Small intestine (tissue), 7 donors: Measurements from ENCODE around the gene NKAPD1. TPM values are rescaled to one million over a fixed set of nuclear protein-coding genes. Genes with fewer than 3 reads are reported as not detected.
"Not testable (repeated sequence)": the region's sequence is repeated elsewhere in the genome, so short reads cannot be mapped to it uniquely, and the experiment has no call there.

Experiments
- DNase-seq, 2 donors: peaks; one replicate each; pipeline versions ENCODE4 v3.0.0 to v3.0.0-alpha.2; 2013
- FAIRE-seq: peaks from 2 replicates; lab custom pipeline; 2012; peaks lifted over from hg19 to GRCh38; lab: Jason Lieb, UNC
- H3K27ac ChIP-seq, 3 donors: one replicate each; pipeline ENCODE4 v1.5.1; 2013; ENCODE audit warnings: low read length in 2 of 3, mild to moderate bottlenecking in 2 of 3, control low read depth in 1 of 3, inconsistent platforms in 1 of 3, low read depth in 1 of 3, moderate library complexity in 1 of 3
- H3K27me3 ChIP-seq, 3 donors: one replicate each; pipeline ENCODE4 v1.6.1; 2013; ENCODE audit warnings: low read length in 3 of 3, inconsistent platforms in 1 of 3; ENCODE audit not compliant: control insufficient read depth in 3 of 3, insufficient read depth in 3 of 3
- H3K36me3 ChIP-seq, 3 donors: one replicate each; pipeline ENCODE4 v1.6.1; 2013; ENCODE audit warnings: low read length in 3 of 3, inconsistent platforms in 1 of 3, low read depth in 1 of 3, mild to moderate bottlenecking in 1 of 3, moderate library complexity in 1 of 3; ENCODE audit not compliant: control insufficient read depth in 3 of 3, insufficient read depth in 2 of 3
- H3K4me1 ChIP-seq, 3 donors: one replicate each; pipeline ENCODE4 v1.6.1; 2013; ENCODE audit warnings: low read length in 2 of 3, inconsistent platforms in 1 of 3, low read depth in 1 of 3, mild to moderate bottlenecking in 1 of 3, moderate library complexity in 1 of 3; ENCODE audit not compliant: control insufficient read depth in 3 of 3, insufficient read depth in 2 of 3
- H3K4me3 ChIP-seq, 3 donors: one replicate each; pipeline ENCODE4 v1.5.1; 2013; ENCODE audit warnings: low read length in 3 of 3, control low read depth in 1 of 3, inconsistent platforms in 1 of 3, low read depth in 1 of 3, mild to moderate bottlenecking in 1 of 3, moderate library complexity in 1 of 3
- H3K9me3 ChIP-seq, 2 donors: one replicate each; pipeline ENCODE4 v1.6.1; 2013; ENCODE audit warnings: low read depth in 1 of 2, low read length in 1 of 2; ENCODE audit not compliant: control insufficient read depth in 2 of 2, insufficient read depth in 1 of 2
- WGBS, 3 donors: extraction: QIAGEN DNeasy Blood & Tissue Kit; methylation state at CpG; one replicate each; pipeline ENCODE4 v1.1.7; 2013; 5-methylcytosine and 5-hydroxymethylcytosine counted together
- polyA plus RNA-seq, 4 donors: library from polyadenylated mRNA; stranded (reverse) in 3 of 4; unstranded in 1 of 4; fragments of 200-250 nt in 3 of 4; fragments of 120-200 nt in 1 of 4; gene quantifications; one replicate each; pipeline versions ENCODE4 v1.2.1 to v1.2.3, GENCODE V29; 2013
- donor health status: healthy with polysubstance abuse.
- donor health status: control.
- donor health status: control.
- donor health status: Bipolar disorder and iron deficiency.
- donor health status: healthy.

The NKAPD1 gene
- polyA plus RNA-seq, 4 donors, result 8.3 to 26.4 (median 12.7) TPM

DNA sequence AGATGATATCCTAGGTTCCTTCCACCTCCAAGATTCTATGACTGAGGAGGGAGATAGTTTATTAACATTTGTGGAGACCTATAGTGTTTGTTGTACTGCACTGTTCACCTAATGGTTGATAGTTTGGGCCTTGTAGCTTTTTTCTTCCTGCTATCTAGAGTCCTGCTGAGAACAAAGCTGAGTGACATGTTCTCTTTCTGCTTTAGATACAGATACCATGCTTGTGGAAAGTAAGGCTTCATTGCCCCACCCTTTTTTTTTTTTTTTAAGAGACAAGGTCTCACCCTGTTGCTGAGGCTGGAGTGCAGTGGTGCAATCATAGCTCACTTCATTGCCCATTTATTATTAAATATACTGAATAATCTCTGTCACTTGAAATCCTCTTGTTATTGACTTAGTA is 36.6 kb upstream of the NKAPD1 start:
- peaks cover 5 to 20% (median 6%) of the 10 kb centered on the region in 3 donors for H3K36me3 ChIP-seq
- FAIRE-seq, result no peak
- H3K4me1 ChIP-seq, result no peaks in the 10 kb centered on the region

DNA sequence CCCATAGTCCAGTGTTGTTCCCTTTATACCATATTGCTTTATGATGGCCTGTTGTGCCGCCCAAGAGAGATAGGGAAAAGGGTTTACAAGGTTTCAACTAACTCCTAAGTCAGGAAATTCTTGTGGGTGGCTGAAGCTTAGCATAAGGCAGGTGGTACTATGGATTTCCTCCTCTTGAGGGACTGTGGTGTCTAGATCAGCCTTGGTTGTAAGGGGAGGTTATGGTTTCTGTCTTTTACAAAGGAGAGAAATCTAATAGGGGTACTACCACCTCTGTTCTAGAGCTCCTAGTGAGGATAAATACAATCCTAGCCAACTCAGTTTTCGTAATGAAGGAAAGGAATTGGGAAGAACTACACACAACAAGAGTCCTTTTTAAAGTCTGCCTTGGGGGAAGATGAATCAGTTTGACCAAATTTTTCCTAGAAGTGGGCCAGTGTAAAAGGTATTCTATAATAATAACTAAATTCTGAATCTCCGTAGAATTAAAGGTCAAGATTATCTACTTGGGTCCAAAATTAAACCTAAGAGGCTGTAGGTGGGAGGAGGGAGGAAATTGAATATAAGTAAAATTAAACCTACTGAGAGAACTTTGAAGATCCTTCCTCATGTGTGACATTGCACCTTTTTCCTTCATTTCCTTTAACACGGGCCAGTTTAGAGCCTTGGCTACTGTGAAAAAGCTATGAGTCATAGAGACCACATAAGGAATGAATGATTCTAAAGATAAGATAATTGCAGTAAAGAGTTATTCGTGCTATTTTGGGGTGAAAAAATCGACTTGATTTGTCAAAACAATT is 31.7 kb upstream of the NKAPD1 start:
- no peaks in the 10 kb centered on the region for H3K4me1 ChIP-seq
- WGBS, 3 donors, result 53 to 59% (median 55%) methylated on average over 6 of the region's 6 CpGs
- peaks cover 7 to 24% (median 8%) of the 10 kb centered on the region in 3 donors for H3K36me3 ChIP-seq

More for the DNA sequence above, 36.6 kb upstream of the NKAPD1 start:
- DNase-seq, result no peak
- Histone ChIP-seq H3K4me3 (no peak overlapping the region), H3K27me3 (no peaks in the 10 kb centered on the region), H3K9me3 (no peaks in the 10 kb centered on the region), H3K27ac (no peak overlapping the region)

DNA sequence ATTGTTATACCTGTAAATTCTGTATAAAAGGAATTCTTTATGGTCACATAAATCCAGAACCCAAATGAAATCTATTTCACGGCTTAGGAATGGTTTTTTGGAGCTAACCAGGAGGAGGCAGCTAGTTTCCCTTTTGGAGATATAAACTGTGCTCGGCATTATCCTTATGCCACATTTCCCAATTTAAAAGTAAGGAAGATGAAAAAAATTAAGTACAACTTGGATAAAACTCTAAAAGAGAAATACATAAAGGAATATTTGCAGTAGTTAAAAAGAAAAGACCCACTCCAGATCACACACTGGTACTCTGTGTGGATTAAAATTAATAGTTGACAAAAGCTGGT is 31.2 kb upstream of the NKAPD1 start:
- FAIRE-seq (no peak), DNase-seq (no peak)
- Histone ChIP-seq H3K4me1 (no peaks in the 10 kb centered on the region), H3K36me3 (peaks cover 5 to 24% (median 6%) of the 10 kb centered on the region in 3 donors), H3K27ac (no peak overlapping the region), H3K9me3 (no peaks in the 10 kb centered on the region), H3K4me3 (no peak overlapping the region), H3K27me3 (no peaks in the 10 kb centered on the region)
- WGBS, 3 donors, result 94 to 96% (median 94%) methylated on average over 2 of the region's 2 CpGs

More for the DNA sequence above, 31.7 kb upstream of the NKAPD1 start:
- Histone ChIP-seq H3K4me3 (no peak overlapping the region), H3K9me3 (no peaks in the 10 kb centered on the region), H3K27ac (no peak overlapping the region), H3K27me3 (no peaks in the 10 kb centered on the region)
- DNase-seq (no peak), FAIRE-seq (no peak)

DNA sequence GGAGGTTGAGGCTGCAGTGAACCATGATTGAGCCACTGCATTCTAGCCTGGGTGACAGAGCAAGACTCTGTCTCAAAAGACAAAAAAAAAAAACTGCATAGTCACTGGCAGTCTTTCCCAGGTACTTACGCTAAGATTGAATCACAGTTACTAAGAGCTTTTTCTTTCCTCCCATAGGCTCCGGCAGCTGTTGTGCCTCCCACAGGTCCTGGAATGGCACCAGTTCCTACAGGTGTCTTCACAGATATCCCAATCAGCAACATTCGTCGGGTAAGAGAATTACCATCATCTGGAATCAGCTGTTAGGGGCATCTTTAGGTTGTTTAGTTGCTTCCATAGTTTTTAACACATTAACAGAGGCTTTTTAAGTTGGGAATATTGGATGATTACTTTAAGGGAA is 29.1 kb upstream of the NKAPD1 start:
- FAIRE-seq, result no peak
- no peak for DNase-seq
- H3K36me3 ChIP-seq, result peaks cover 6 to 21% (median 7%) of the 10 kb centered on the region in 3 donors
- no peak overlapping the region for H3K4me3 ChIP-seq
- H3K9me3 ChIP-seq, result no peaks in the 10 kb centered on the region
- H3K27ac ChIP-seq, result no peak overlapping the region
- no peaks in the 10 kb centered on the region for H3K27me3 ChIP-seq
- 93 to 99% (median 96%) methylated on average over 4 of the region's 4 CpGs for WGBS, 3 donors
- H3K4me1 ChIP-seq, result no peaks in the 10 kb centered on the region

DNA sequence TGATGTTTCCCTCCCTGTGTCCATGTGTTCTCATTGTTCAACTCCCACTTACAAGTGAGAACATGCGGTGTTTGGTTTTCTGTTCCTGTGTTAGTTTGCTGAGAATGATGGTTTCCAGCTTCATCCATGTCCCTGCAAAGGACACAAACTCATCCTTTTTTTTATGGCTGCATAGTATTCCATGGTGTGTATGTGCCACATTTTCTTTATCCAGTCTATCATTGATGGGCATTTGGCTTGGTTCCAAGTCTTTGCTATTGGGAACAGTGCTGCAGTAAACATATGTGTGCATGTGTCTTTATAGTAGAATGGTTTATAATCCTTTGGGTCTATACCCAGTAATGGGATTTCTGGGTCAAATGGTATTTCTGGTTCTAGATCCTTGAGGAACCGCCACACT is 27.5 kb upstream of the NKAPD1 start:
- 96 to 100% (median 100%) methylated on average over 2 of the region's 2 CpGs for WGBS, 3 donors
- not testable (repeated sequence) for FAIRE-seq, H3K9me3 ChIP-seq, H3K27ac ChIP-seq, H3K27me3 ChIP-seq, H3K4me1 ChIP-seq, H3K4me3 ChIP-seq, DNase-seq
- peaks cover 7 to 21% (median 8%) of the 10 kb centered on the region in 3 donors for H3K36me3 ChIP-seq

DNA sequence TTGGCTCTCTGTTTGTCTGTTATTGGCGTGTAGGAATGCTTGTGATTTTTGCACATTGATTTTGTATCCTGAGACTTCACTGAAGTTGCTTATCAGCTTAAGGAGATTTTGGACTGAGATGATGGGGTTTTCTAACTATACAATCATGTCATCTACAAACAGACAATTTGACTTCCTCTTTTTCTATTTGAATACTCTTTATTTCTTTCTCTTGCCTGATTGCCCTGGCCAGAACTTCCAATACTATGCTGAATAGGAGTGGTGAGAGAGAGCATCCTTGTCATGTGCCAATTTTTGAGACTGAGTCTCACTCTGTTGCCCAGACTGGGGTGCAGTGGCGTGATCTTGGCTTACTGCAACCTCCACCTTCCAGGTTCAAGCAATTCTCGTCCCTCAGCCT is 25.8 kb upstream of the NKAPD1 start:
- not testable (repeated sequence) for DNase-seq
- H3K36me3 ChIP-seq, result peaks cover 12 to 30% (median 15%) of the 10 kb centered on the region in 3 donors

DNA sequence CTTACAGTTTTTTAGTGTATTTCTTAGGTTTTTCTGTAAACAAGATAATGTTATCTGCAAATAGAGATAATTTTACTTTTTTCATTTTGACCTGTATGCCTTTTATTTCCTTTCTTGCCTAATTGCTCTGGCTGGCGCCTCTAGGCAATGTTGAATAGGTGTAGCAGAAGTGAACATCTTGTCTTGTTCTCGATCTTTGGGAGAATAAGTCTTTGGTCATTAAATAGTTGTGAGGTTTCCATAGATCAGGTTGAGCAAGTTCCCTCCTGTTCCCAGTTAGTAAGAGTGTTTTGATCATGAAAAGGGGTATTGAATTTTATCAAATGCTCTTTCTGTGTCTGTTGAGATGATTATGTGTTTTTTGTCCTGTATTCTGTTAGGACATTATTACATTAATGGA is 24.3 kb upstream of the NKAPD1 start:
- FAIRE-seq (no peak), DNase-seq (no peak)
- peaks cover 12 to 30% (median 13%) of the 10 kb centered on the region in 3 donors for H3K36me3 ChIP-seq
- no peaks in the 10 kb centered on the region for H3K9me3 ChIP-seq
- H3K27ac ChIP-seq, result no peak overlapping the region
- WGBS, 3 donors, result 48 to 50% (median 49%) methylated on average over 2 of the region's 2 CpGs
- H3K4me1 ChIP-seq, result no peaks in the 10 kb centered on the region
- H3K27me3 ChIP-seq, result no peaks in the 10 kb centered on the region
- H3K4me3 ChIP-seq, result no peak overlapping the region

More for the DNA sequence above, 25.8 kb upstream of the NKAPD1 start:
- not testable (repeated sequence) for H3K27ac ChIP-seq, H3K4me3 ChIP-seq, FAIRE-seq, H3K27me3 ChIP-seq, H3K9me3 ChIP-seq, H3K4me1 ChIP-seq
- 95 to 99% (median 98%) methylated on average over 3 of the region's 3 CpGs for WGBS, 3 donors

DNA sequence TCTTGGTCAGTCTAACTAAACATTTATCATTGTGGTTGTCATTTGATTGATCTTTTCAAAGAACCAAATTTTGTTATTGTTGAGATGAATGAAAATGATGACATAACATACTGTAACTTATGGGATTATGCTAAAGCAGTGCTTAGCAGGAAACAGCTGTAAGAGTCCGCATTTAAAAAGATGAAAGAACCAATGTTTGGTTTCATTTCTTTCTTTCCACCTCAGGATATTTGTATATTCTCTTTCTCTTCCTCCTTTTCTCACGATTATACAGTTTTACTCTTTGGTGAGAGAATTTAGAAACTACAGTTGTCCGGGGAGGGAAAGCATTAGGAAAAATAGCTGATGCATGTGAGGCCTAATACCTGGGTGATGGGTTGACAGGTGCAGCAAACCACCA is 23.4 kb upstream of the NKAPD1 start:
- FAIRE-seq, result no peak
- Histone ChIP-seq H3K27ac (no peak overlapping the region), H3K27me3 (no peaks in the 10 kb centered on the region), H3K4me1 (no peaks in the 10 kb centered on the region), H3K9me3 (no peaks in the 10 kb centered on the region), H3K4me3 (no peak overlapping the region), H3K36me3 (peaks cover 8 to 22% (median 10%) of the 10 kb centered on the region in 3 donors)
- no peak for DNase-seq
- 77 to 85% (median 80%) methylated on average over 3 of the region's 3 CpGs for WGBS, 3 donors
